NOMO-1 treated with DMSO at 0.1 percent for 48 hours (cell line): ENCODE data around the gene SLC19A3.
"Not testable (repeated sequence)": the region's sequence is repeated elsewhere in the genome, so short reads cannot be mapped to it uniquely, and the experiment has no call there.

Experiments
- DNase-seq: peaks from one replicate; lab custom pipeline; 2025; ENCODE audit not compliant: unreplicated experiment; lab: John Stamatoyannopoulos, UW

Gene SLC19A3

GRCh38 chr2:227703961-227704360, 13.9 kb downstream of the SLC19A3 start:
- no peak for DNase-seq

- no peak for DNase-seq
Measured at GRCh38 chr2:227703280-227703732, 14.5 kb downstream of the SLC19A3 start.

DNA sequence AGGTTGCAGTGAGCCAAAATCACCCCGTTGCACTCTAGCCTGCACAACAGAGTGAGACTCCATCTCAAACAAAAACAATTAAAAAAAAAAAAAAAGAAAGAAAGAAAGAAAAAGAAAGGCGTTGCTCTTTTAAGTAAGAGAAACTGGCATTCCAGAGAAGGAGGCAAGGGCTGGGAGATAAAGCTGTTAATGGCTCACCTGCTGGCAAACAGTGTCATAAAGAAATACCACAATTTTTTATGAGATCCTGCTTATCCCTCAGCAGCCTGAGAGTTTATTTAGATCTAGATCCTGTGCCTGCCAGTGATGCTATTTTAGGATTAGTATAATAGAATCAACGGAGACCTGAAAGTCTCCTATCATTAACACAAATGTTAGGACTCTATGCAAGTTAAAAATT, 16.3 kb downstream of the SLC19A3 start:
- DNase-seq, result no peak

GRCh38 chr2:227696990-227697679, 20.7 kb downstream of the SLC19A3 start:
- no peak for DNase-seq

- DNase-seq, result no peak
Measured at GRCh38 chr2:227687189-227687588, 30.6 kb downstream of the SLC19A3 start.

DNA sequence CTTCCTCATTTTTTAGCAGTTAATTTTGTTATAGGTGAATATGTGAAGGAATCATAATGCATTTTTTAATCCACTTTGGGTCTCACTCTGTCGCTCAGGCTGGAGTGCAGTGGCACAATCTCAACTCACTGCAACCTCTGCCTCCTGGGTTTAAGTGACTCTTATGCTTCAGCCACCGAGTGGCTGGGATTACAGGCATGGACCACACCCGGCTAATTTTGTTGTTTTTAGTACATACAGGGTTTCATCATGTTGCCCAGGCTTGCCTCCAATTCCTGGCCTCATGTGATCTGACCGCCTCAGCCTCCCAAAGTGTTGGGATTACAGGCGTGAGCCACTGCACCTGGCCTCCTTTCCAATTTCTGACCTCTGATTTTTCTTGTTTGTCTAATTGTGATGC, 33.6 kb downstream of the SLC19A3 start:
- DNase-seq, result no peak

- DNase-seq, result no peak
Measured at GRCh38 chr2:227677928-227678327, 39.9 kb downstream of the SLC19A3 start.

DNA sequence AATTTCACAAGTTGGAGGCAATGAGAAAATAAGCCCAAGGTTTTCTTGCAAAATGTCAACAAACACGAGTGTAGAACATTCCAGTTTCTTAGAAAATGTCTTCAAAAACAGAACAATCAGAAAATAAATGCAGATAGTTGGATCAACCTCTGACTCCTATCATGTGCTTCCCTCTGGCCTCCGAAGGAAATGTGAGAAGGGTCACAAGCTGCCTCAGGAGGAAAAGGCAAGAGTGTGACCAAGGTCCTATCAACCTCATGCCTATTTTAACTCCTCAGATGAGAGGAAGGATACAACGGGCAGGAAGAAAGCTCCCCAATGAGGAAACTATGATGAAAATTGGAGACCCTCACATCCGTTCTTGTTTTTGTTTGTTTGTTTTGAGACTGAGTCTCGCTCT, 43.3 kb downstream of the SLC19A3 start:
- DNase-seq, result no peak

DNA sequence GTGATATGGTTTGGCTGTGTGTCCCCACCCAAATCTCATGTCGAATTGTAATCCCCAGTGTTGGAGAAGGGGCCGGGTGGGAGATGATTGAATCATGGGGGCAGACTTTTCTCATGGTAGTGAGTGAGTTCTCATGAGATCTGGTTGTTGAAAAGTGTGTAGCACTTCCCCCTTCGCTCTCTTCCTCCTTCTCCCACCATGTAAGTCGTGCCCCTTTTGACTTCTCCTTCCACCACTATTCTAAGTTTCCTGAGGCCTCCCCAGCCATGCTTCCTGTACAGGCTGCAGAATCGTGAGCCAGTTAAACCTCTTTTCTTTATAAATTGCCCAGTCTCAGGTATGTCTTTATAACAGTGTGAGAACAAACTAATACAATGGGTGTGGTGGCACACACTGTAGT, 44.2 kb downstream of the SLC19A3 start:
- DNase-seq, result not testable (repeated sequence)

DNA sequence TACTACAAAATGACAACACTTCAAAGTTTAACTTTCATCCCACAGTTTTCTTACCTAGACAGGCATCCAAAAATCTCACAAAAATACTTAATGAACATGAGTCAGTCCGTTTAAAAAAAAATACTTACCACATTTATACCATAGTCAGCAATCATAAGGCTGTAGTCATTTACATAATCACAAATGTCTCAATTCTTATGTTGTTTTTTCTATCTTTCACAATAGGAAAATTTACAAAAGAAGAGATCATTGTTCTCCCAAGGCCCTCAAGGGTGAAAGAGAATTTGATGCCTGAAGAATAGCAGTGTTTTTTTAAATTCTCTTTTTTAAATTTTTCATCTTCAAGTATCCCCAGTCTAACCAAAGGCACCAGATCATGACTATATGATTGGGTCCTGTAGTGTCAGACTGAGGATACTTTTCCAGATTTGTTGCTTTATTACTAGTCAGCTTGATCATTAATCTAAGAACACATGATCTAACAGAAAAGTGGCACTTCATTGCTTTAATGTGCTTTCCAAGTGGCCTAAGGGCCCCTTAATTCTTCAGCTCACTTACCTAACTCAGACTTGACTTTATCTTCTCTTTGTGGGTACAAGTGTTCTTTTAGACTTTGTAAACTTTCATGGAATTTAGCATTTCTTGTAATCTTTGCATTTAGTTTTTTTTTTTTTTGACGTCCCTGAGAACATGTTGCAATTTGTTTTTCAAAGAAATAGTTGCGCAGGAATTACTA, 46.5 kb downstream of the SLC19A3 start:
- DNase-seq, result no peak

GRCh38 chr2:227666631-227667170, 51.1 kb downstream of the SLC19A3 start, which contains the start of gene SCYGR5:
Gene SCYGR5, plus strand, starts transcription at chr2:227666804. Its CDS starts 0 bp downstream, at chr2:227666804.
- not testable (repeated sequence) for DNase-seq

GRCh38 chr2:227665189-227665940, 52.5 kb downstream of the SLC19A3 start:
- DNase-seq, result no peak

- no peak for DNase-seq
Measured at GRCh38 chr2:227661827-227662226, 56.0 kb downstream of the SLC19A3 start.

GRCh38 chr2:227661025-227661649, 56.7 kb downstream of the SLC19A3 start:
- no peak for DNase-seq

DNA sequence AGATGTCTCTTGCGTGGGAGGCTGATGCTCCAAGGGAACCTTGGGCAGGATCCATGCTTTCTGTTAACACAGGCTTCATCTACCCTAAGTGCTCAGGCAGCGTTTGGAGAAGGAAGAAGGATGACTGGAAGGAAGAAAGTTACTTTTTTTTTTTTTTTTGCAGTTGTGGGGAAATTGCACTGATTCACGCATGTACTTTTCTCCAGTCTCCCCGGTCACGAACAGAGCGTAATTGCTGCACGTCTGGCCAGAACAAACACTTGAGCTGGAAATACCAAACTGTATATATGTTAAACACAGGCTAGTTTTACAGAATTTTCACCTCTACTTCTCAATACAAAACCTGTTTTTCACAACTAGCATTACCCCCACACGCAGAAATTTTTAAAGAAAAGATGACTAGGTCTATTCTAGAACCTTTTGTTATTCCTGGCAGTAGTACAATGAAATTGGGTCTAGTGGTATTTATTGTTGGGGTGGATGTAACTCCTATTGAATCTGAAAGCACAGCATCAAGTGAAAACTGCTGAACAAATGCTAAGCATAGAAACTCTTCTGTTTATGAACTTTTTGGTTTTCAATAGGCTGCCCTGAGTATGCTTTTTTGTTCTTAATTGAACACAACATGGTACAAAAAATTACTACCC, 60.5 kb downstream of the SLC19A3 start:
- no peak for DNase-seq

- DNase-seq, result peak; percentile 24
Measured at GRCh38 chr2:227655454-227655853, 62.4 kb downstream of the SLC19A3 start.

DNA sequence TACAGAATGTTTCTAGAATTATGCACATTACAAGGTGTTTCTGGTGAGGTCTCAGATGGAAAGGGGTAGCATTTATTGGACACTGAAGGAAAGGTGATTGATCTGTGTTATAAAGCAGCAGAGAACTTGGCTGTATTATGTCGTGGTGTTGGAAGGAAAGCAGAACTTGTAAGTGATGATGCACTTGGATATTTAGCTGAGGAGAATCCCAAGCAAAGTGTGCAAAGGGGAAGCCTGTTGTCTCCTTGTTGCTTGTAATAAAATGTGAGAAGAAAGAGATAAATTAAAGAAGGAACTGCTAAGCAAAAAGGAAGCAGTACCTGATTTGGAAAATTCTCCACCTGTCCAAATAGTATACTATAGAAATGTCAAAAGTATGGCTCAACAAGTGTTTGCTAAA, 63.4 kb downstream of the SLC19A3 start:
- DNase-seq, result no peak

- no peak for DNase-seq
Measured at GRCh38 chr2:227653419-227653818, 64.4 kb downstream of the SLC19A3 start.

- no peak for DNase-seq
Measured at GRCh38 chr2:227643990-227644551, 73.8 kb downstream of the SLC19A3 start.

DNA sequence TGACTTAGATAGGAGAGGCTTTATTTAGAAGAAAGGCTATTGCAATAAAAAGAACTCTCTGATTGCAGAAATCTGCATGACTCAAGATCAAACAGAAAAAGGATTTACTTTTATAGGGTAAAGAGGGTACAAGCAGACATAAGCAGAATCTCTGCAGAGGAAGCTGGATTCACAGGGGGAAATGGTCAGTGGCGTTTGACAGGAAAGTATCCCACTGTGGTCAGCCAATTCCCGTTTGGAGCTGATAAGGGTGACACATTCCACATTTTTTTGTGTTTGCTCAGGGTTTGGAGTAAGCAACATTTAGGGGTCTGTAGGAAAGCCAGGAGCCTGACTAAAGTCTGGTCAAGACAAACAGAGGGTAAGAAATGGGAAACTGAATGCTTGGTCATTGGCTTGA, 75.2 kb downstream of the SLC19A3 start:
- DNase-seq, result no peak
